Rectal smooth muscle tissue (tissue), 1 donor: ENCODE results near the gene PLET1.
"Not testable (repeated sequence)": the region's sequence is repeated elsewhere in the genome, so short reads cannot be mapped to it uniquely, and the experiment has no call there.

ENCODE experiments used
- H3K27ac ChIP-seq: one replicate; pipeline ENCODE4 v1.7.0; 2013; ENCODE audit warnings: low read depth, low read length, inconsistent platforms
- H3K27me3 ChIP-seq: one replicate; pipeline ENCODE4 v1.7.0; 2013; ENCODE audit warnings: low read length; ENCODE audit not compliant: control insufficient read depth, insufficient read depth
- H3K36me3 ChIP-seq: one replicate; pipeline ENCODE4 v1.7.0; 2013; ENCODE audit warnings: low read length; ENCODE audit not compliant: control insufficient read depth, insufficient read depth
- H3K4me1 ChIP-seq: one replicate; pipeline ENCODE4 v1.7.0; 2013; ENCODE audit warnings: low read length; ENCODE audit not compliant: control insufficient read depth, insufficient read depth
- H3K4me3 ChIP-seq: one replicate; pipeline ENCODE4 v1.7.0; 2013; ENCODE audit warnings: low read length
- H3K9ac ChIP-seq: one replicate; pipeline ENCODE4 v1.7.0; 2013; ENCODE audit warnings: low read length

PLET1 gene

GRCh38 chr11:112213753-112214152 is 46.9 kb downstream of the PLET1 start:
- Histone ChIP-seq H3K4me3 (no peak overlapping the region), H3K27ac (no peak overlapping the region), H3K4me1 (no peaks in the 10 kb centered on the region), H3K27me3 (no peaks in the 10 kb centered on the region), H3K9ac (no peak overlapping the region), H3K36me3 (no peaks in the 10 kb centered on the region)

- Histone ChIP-seq H3K36me3 (no peaks in the 10 kb centered on the region), H3K4me1 (no peaks in the 10 kb centered on the region), H3K4me3 (no peak overlapping the region), H3K27ac (no peak overlapping the region), H3K9ac (no peak overlapping the region), H3K27me3 (no peaks in the 10 kb centered on the region)
Observed at GRCh38 chr11:112212710-112213109, 48.0 kb downstream of the PLET1 start.

- Histone ChIP-seq H3K36me3 (no peaks in the 10 kb centered on the region), H3K27ac (no peak overlapping the region), H3K9ac (no peak overlapping the region), H3K4me1 (no peaks in the 10 kb centered on the region), H3K27me3 (no peaks in the 10 kb centered on the region), H3K4me3 (no peak overlapping the region)
Observed at GRCh38 chr11:112212290-112212689, 48.4 kb downstream of the PLET1 start.

GRCh38 chr11:112211536-112211935 is 49.1 kb downstream of the PLET1 start:
- no peaks in the 10 kb centered on the region for H3K4me1 ChIP-seq
- no peak overlapping the region for H3K9ac ChIP-seq
- H3K27me3 ChIP-seq: no peaks in the 10 kb centered on the region
- no peak overlapping the region for H3K4me3 ChIP-seq
- H3K36me3 ChIP-seq: no peaks in the 10 kb centered on the region
- H3K27ac ChIP-seq: no peak overlapping the region

- H3K27me3 ChIP-seq: no peaks in the 10 kb centered on the region
- H3K9ac ChIP-seq: no peak overlapping the region
- H3K4me3 ChIP-seq: no peak overlapping the region
- no peaks in the 10 kb centered on the region for H3K4me1 ChIP-seq
- no peak overlapping the region for H3K27ac ChIP-seq
- H3K36me3 ChIP-seq: no peaks in the 10 kb centered on the region
Observed at GRCh38 chr11:112210890-112211289, 49.8 kb downstream of the PLET1 start.

- no peaks in the 10 kb centered on the region for H3K4me1 ChIP-seq
- H3K36me3 ChIP-seq: no peaks in the 10 kb centered on the region
- no peak overlapping the region for H3K27ac ChIP-seq
- H3K4me3 ChIP-seq: no peak overlapping the region
- no peak overlapping the region for H3K9ac ChIP-seq
- H3K27me3 ChIP-seq: no peaks in the 10 kb centered on the region
Observed at GRCh38 chr11:112206071-112206470, 54.6 kb downstream of the PLET1 start.

- H3K36me3 ChIP-seq: no peaks in the 10 kb centered on the region
- no peaks in the 10 kb centered on the region for H3K4me1 ChIP-seq
- no peaks in the 10 kb centered on the region for H3K27me3 ChIP-seq
- no peak overlapping the region for H3K9ac ChIP-seq
- H3K27ac ChIP-seq: no peak overlapping the region
- no peak overlapping the region for H3K4me3 ChIP-seq
Observed at GRCh38 chr11:112200252-112200651, 60.4 kb downstream of the PLET1 start.

- not testable (repeated sequence) for H3K9ac ChIP-seq, H3K4me3 ChIP-seq, H3K36me3 ChIP-seq, H3K4me1 ChIP-seq, H3K27me3 ChIP-seq, H3K27ac ChIP-seq
Observed at GRCh38 chr11:112199101-112199500, 61.6 kb downstream of the PLET1 start.
